Cardiac fibroblast (primary cell): Measurements from ENCODE around the gene PLXNA1.

Experiments
- DNase-seq, 2 donors: peaks; one replicate each; pipeline versions ENCODE4 v3.0.0 to v3.0.0-alpha.2; 2010; ENCODE audit warnings: low read depth in 2 of 2
- H3K4me3 ChIP-seq, 2 donors: replicated peaks in 1 of 2; 1 replicate in 1 of 2; 2 replicates in 1 of 2; pipeline ENCODE4 v1.5.1; 2011; ENCODE audit warnings: low read depth in 2 of 2, low read length in 2 of 2, mild to moderate bottlenecking in 2 of 2, moderate library complexity in 1 of 2
- CTCF ChIP-seq: IDR thresholded peaks from one replicate; pipeline ENCODE4 v1.5.1; 2011; ENCODE audit warnings: low read depth, mild to moderate bottlenecking, low read length, inconsistent platforms

The PLXNA1 gene

GRCh38 chr3:126961791-126962461 lies 21.0 kb upstream of the PLXNA1 start:
- no peak overlapping the region for H3K4me3 ChIP-seq
- DNase-seq = peak in 1 of 2 donors; percentile 11
- TF ChIP-seq CTCF = no peak

DNA sequence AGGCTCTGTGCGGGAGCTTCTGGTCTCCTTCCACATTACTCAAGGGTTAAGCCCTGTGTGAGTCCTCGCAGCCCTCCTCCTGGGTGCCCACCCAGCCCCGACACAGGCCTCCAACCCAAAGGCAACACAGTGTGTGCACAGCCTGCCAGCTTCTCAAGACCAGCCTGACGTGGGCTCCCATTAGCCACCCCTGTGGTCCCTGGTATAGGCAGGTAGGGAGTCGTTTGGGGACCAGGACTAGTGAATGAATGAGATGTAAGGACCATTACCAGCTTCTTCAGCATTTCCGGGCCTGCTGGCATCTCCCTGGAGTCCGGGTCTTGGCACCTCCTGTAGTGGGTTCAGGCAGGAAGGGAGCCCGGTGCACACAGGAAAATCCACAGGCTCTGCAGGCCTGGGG lies 20.2 kb upstream of the PLXNA1 start:
- TF ChIP-seq CTCF = no peak
- H3K4me3 ChIP-seq = no peak overlapping the region
- no peak for DNase-seq

- TF ChIP-seq CTCF = no peak
- DNase-seq = no peak
- H3K4me3 ChIP-seq = no peak overlapping the region
Observed at GRCh38 chr3:126963261-126964190, 19.4 kb upstream of the PLXNA1 start.

- no peak for DNase-seq
- no peak for TF ChIP-seq CTCF
- no peak overlapping the region for H3K4me3 ChIP-seq
Observed at GRCh38 chr3:126964261-126964660, 18.7 kb upstream of the PLXNA1 start.

DNA sequence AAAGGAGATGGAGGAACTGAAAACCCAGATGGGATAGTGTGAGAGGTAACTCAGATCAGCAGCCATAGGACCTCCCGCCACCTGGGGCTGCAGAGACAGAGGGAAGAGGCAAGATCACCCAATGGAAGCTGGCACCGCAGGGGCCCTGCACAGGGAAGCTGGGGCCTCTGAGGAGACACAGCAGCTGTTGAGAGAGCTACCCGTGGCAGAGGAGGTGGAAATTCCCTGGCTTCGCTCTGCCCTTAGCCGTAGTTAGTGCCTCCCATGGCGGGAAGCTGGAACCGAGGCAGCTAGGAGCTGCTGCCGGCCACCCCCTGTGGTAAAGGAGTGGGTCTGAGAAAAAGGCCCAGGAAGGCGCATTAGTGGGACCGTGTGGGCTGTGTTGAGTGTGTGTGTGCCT lies 18.0 kb upstream of the PLXNA1 start:
- H3K4me3 ChIP-seq = no peak overlapping the region
- no peak for TF ChIP-seq CTCF
- DNase-seq = no peak

- DNase-seq = no peak
- no peak overlapping the region for H3K4me3 ChIP-seq
- TF ChIP-seq CTCF = no peak
Observed at GRCh38 chr3:126965526-126966080, 17.3 kb upstream of the PLXNA1 start.
